Adipose tissue (tissue), 3 donors: ENCODE results near the gene SH3D19. TPM values are rescaled to one million over a fixed set of nuclear protein-coding genes. Genes with fewer than 3 reads are reported as not detected.
"Not testable (repeated sequence)": the region's sequence is repeated elsewhere in the genome, so short reads cannot be mapped to it uniquely, and the experiment has no call there.

ENCODE experiments used
- H3K27ac ChIP-seq: one replicate; pipeline ENCODE4 v1.5.1; 2013; ENCODE audit warnings: low read depth, low read length
- WGBS, 3 donors: extraction: QIAGEN DNeasy Blood & Tissue Kit; methylation state at CpG; one replicate each; pipeline ENCODE4 v1.1.7; 2013; 5-methylcytosine and 5-hydroxymethylcytosine counted together
- polyA plus RNA-seq, 3 donors: library from polyadenylated mRNA; stranded (reverse); fragments of 200-250 nt; gene quantifications; one replicate each; pipeline ENCODE4 v1.2.3, GENCODE V29; 2013
- donor health status: healthy with polysubstance abuse.
- donor health status: Bipolar disorder and iron deficiency.
- donor health status: healthy.

The SH3D19 gene
- polyA plus RNA-seq, 3 donors: 9.0 to 163 (median 49.0) TPM

DNA sequence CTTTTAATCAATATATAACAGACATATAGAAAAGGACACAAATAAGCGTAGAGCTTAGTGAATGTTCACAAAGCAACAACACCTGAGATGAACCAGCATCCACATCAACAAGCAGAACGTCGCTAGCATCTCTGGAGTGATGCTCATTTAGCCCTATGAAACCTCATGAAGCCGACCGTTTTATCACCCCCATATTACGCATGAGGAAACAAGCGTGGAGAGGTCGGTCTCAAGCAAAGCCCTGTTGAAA is 226.5 kb downstream of the SH3D19 start:
- H3K27ac ChIP-seq: no peak overlapping the region
- 16 to 17% (median 16%) methylated on average over 8 of the region's 8 CpGs for WGBS, 3 donors

GRCh38 chr4:151097759-151098158 is 227.6 kb downstream of the SH3D19 start:
- peak overlapping the region; percentile 6 for H3K27ac ChIP-seq
- 89 to 91% (median 90%) methylated on average over 3 of the region's 3 CpGs for WGBS, 3 donors

DNA sequence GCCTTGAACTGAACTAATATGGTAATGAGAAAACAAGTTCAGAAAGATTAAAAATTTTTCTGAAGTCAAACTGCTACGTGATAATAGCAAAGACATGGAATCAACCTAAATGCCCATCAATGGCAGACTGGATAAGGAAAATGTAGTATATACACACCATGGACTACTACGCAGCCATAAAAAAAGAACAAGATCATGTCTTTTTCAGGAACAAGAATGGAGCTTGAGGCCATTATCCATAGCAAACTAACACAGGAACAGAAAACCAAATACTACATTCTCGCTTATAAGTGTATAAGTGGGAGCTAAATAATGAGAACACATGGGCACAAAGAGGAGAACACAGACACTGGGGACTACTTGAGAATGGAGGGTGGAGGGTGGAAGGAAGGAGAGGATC is 230.3 kb downstream of the SH3D19 start:
- H3K27ac ChIP-seq: no peak overlapping the region
- WGBS, 3 donors: 88 to 97% (median 95%) methylated on average over 3 of the region's 3 CpGs

- 58 to 89% (median 87%) methylated on average over 2 of the region's 2 CpGs for WGBS, 3 donors
- no peak overlapping the region for H3K27ac ChIP-seq
Measured at GRCh38 chr4:151094290-151094751, 231.1 kb downstream of the SH3D19 start.

DNA sequence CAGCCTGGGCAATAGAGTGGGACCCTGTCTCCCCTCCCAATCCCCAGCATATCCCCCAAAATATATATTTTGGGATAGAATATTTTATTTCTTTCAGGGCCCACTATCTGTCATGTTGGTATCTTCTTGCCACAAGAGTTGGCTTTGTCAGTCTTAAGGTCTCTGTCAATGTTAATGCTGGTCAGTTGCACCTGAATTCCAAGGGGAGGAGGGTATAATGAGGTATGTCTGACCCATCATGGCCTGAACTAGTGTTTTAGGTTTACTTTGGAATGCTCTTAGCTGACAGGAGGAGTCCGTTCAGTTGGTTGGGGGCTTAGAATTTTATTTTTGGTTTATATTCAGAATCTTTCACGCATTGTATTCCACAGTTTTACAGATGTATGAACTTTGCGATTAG is 232.2 kb downstream of the SH3D19 start:
- H3K27ac ChIP-seq: no peak overlapping the region
- 64 to 81% (median 65%) methylated on average over 3 of the region's 3 CpGs for WGBS, 3 donors

GRCh38 chr4:151092488-151092887 is 232.9 kb downstream of the SH3D19 start:
- 74 to 87% (median 84%) methylated on average over 3 of the region's 3 CpGs for WGBS, 3 donors
- H3K27ac ChIP-seq: no peak overlapping the region

DNA sequence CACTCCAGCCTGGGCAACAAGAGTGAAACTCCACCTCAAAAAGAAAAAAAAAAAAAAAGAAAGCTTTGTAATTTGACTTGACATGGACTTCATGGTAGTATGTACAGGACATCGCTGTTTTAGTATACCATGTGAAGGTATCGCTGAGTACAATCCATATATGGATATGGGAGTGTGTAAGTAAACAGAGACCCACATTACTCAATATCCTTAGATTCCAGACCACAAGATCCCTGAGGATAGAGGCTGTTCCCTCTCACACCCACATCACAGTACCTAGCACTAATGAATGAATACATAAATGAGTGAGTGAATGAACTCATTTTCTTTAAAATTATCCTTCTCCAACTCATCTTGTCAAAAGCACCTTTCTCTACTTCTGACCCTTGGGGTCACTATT is 234.4 kb downstream of the SH3D19 start:
- no peak overlapping the region for H3K27ac ChIP-seq
- 92 to 96% (median 96%) methylated on average over 2 of the region's 2 CpGs for WGBS, 3 donors

- WGBS, 3 donors: 81 to 85% (median 84%) methylated on average over 8 of the region's 8 CpGs
- H3K27ac ChIP-seq: no peak overlapping the region
Measured at GRCh38 chr4:151087467-151087866, 237.9 kb downstream of the SH3D19 start.

- WGBS, 3 donors: 83 to 89% (median 86%) methylated on average over 2 of the region's 2 CpGs
Measured at GRCh38 chr4:151077978-151078377, 247.4 kb downstream of the SH3D19 start.

DNA sequence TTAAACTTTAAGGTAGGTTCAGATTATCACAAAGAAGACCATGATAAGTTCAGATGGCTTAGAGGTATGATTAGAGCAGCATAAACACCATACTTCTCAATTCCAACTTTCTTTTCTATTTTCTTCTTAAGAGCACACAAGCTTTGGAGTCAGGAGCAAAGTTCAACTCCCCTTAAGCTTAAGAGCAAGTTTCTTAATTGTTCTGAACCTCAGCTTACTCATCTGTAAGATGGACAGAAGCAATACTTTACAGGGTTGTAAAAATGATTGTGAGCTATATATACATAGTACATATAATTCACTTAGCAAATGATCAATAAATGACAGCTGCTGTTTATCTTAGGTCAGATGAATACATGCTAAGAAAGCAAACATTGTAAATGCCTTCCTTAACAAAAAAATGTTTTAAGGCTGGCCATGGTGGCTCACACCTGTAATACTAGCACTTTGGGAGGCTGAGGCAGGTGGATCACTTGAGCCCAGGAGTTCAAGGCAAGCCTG is 250.9 kb downstream of the SH3D19 start:
- H3K27ac ChIP-seq: no peak overlapping the region

More at GRCh38 chr4:151077978-151078377, 247.4 kb downstream of the SH3D19 start:
- not testable (repeated sequence) for H3K27ac ChIP-seq

Other genes with a start within 250 kb of the SH3D19 start
- gene RPS3A, start 226.0 kb downstream of the SH3D19 start, polyA plus RNA-seq: 1,000 to 10,000 TPM; 2,109 to 5,602 (median 2,766) TPM
- not detected for gene PRSS48, start 48.4 kb downstream of the SH3D19 start, polyA plus RNA-seq
- gene FHIP1A, start 83.6 kb upstream of the SH3D19 start, polyA plus RNA-seq: 1 to 10 TPM in 1 of 3 donors, under 1 TPM in 2; 0.11 to 3.8 (median 0.76) TPM